K562 (cell line): ENCODE measurements around the gene QSOX2. TPM values are rescaled to one million over a fixed set of nuclear protein-coding genes. Genes with fewer than 3 reads are reported as not detected.

Experiments
- ATAC-seq: fragments of 200-7000 bp; cut with Tn5 transposase; 3 replicates; pipeline ENCODE4 v1.9.1; 2020; ENCODE audit warnings: moderate library complexity
- BruUV-seq: library from RNA; stranded (reverse); fragments of 400-500 nt; replicated peaks from 2 replicates; lab custom pipeline; 2021; lab: Mats Ljungman, UMichigan
- CTCF ChIA-PET: fragments of 300-600 bp; formaldehyde crosslinking; extraction: SDS; loops from one replicate; lab custom pipeline; 2021; ENCODE audit warnings: low intra/inter-chr PET ratio; lab: Yijun Ruan, JAX
- POLR2A ChIA-PET: fragments of 300-600, 350-650 bp; sonication (Branson Sonifier 250); formaldehyde crosslinking; extraction: SDS; loops from one replicate; lab custom pipeline; 2021; ENCODE audit warnings: antibody characterized with exemption, inconsistent platforms; lab: Yijun Ruan, JAX
- DNase-seq, 4 experiments: peaks; one replicate each; pipeline versions ENCODE4 v3.0.0 to v3.0.0-alpha.2; 2011 to 2018; ENCODE audit warnings: low spot score in 3 of 4, mixed read lengths in 3 of 4; ENCODE audit errors: extremely low read depth in 1 of 4
- FAIRE-seq: peaks from 2 replicates; lab custom pipeline; 2011; peaks lifted over from hg19 to GRCh38; lab: Jason Lieb, UNC
- H2AFZ ChIP-seq: 2 replicates; pipeline ENCODE4 v1.6.0; 2011; ENCODE audit warnings: low read depth, low read length, control low read depth, inconsistent platforms
- H3K27ac ChIP-seq: fragments of 200-600 bp; 3 replicates; pipeline ENCODE4 v1.8.0; 2011; ENCODE audit warnings: low read depth, mild to moderate bottlenecking, control low read depth, inconsistent platforms, low read length, moderate library complexity, mixed read lengths; ENCODE audit errors: extremely low read depth
- H3K27me3 ChIP-seq, 2 experiments: fragments of 300-600 bp in 1 of 2; 2 replicates in 1 of 2; 3 replicates in 1 of 2; pipeline versions ENCODE4 v1.6.0 to v1.8.0; 2011; ENCODE audit warnings: inconsistent platforms in 2 of 2, low read length in 2 of 2, mild to moderate bottlenecking in 1 of 2, mixed read lengths in 1 of 2, moderate library complexity in 1 of 2; ENCODE audit not compliant: control insufficient read depth in 2 of 2, insufficient read depth in 2 of 2
- H3K36me3 ChIP-seq: fragments of 300-600 bp; 3 replicates; pipeline ENCODE4 v1.8.0; 2011; ENCODE audit warnings: mild to moderate bottlenecking, low read length, inconsistent platforms; ENCODE audit not compliant: control insufficient read depth, insufficient read depth
- H3K4me1 ChIP-seq, 2 experiments: fragments of 200-600 bp in 1 of 2; replicated peaks in 1 of 2; 2 replicates in 1 of 2; 3 replicates in 1 of 2; pipeline versions ENCODE4 v1.5.1 to v1.8.0; 2011; ENCODE audit warnings: inconsistent platforms in 2 of 2, low read length in 2 of 2, mild to moderate bottlenecking in 1 of 2, mixed read lengths in 1 of 2, moderate library complexity in 1 of 2; ENCODE audit not compliant: control insufficient read depth in 2 of 2, insufficient read depth in 2 of 2
- H3K4me2 ChIP-seq: 2 replicates; pipeline ENCODE4 v1.6.1; 2011; ENCODE audit warnings: low read length, control low read depth, inconsistent platforms, mixed read lengths; ENCODE audit not compliant: insufficient read depth
- H3K4me3 ChIP-seq: fragments of 200-600 bp; sonication (generic), shearing (Covaris generic); 2 replicates; pipeline ENCODE4 v1.5.1; 2016; ENCODE audit warnings: control low read depth, inconsistent platforms
- H3K79me2 ChIP-seq: fragments of 200-600 bp; 3 replicates; pipeline ENCODE4 v1.8.0; 2011; ENCODE audit warnings: low read length, inconsistent platforms; ENCODE audit not compliant: control insufficient read depth, insufficient read depth
- H3K9ac ChIP-seq, 2 experiments: 2 replicates each; pipeline versions ENCODE4 v1.6.0 to v1.6.1; 2011; ENCODE audit warnings: low read depth in 2 of 2, low read length in 2 of 2, control low read depth in 1 of 2, inconsistent platforms in 1 of 2, mild to moderate bottlenecking in 1 of 2, mixed read lengths in 1 of 2; ENCODE audit not compliant: insufficient read depth in 1 of 2
- H3K9me1 ChIP-seq: one replicate; pipeline ENCODE4 v1.6.0; 2011; ENCODE audit warnings: inconsistent platforms, mild to moderate bottlenecking, low read length, moderate library complexity; ENCODE audit not compliant: control insufficient read depth, insufficient read depth
- H3K9me3 ChIP-seq: replicated peaks from 2 replicates; pipeline ENCODE4 v1.5.1; 2011; ENCODE audit warnings: low read depth, low read length, inconsistent platforms; ENCODE audit not compliant: control insufficient read depth, insufficient read depth
- H4K20me1 ChIP-seq: replicated peaks from 2 replicates; pipeline ENCODE4 v1.6.1; 2011; ENCODE audit warnings: low read length, inconsistent platforms, mixed read lengths; ENCODE audit not compliant: control insufficient read depth, insufficient read depth
- ETV5 ChIP-seq: sonication (generic); formaldehyde crosslinking; IDR thresholded peaks from 2 replicates; pipeline ENCODE4 v1.4.0; 2020; ENCODE audit warnings: low read depth, mild to moderate bottlenecking, missing genetic modification reagents
- KDM4B ChIP-seq, 2 experiments: fragments of 450-650 bp in 1 of 2; sonication (generic) in 1 of 2; IDR thresholded peaks; 2 replicates each; pipeline ENCODE4 v1.6.1; 2016 to 2017; ENCODE audit warnings: borderline replicate concordance in 2 of 2, antibody characterized with exemption in 1 of 2, low read depth in 1 of 2, mild to moderate bottlenecking in 1 of 2
- NELFE ChIP-seq: IDR thresholded peaks from 2 replicates; pipeline ENCODE4 v1.6.1; 2011; ENCODE audit warnings: mild to moderate bottlenecking; ENCODE audit not compliant: insufficient read depth, insufficient read length
- TCF7 ChIP-seq: sonication (generic); IDR thresholded peaks from 2 replicates; pipeline ENCODE4 v1.6.1; 2016; ENCODE audit warnings: antibody characterized with exemption, borderline replicate concordance
- TFAM ChIP-seq: fragments of 250-450 bp; sonication (Bioruptor Pico); conservative IDR thresholded peaks from 2 replicates; pipeline ENCODE4 v1.5.0; 2021; ENCODE audit warnings: mild to moderate bottlenecking, moderate library complexity
- UBTF ChIP-seq, 2 experiments: IDR thresholded peaks; 2 replicates each; pipeline ENCODE4 v1.6.1; 2012; ENCODE audit warnings: improper control_type of control experiment in 2 of 2, low read depth in 2 of 2, low read length in 2 of 2, borderline replicate concordance in 1 of 2
- ZNF239 ChIP-seq: fragments of 250-450 bp; sonication (Bioruptor Pico); IDR thresholded peaks from 2 replicates; pipeline ENCODE4 v1.4.0; 2020; ENCODE audit warnings: mild to moderate bottlenecking
- ZNF586 ChIP-seq: fragments of 450-650 bp; formaldehyde crosslinking; conservative IDR thresholded peaks from 2 replicates; pipeline ENCODE4 v1.4.0; 2020; ENCODE audit warnings: mild to moderate bottlenecking, moderate library complexity
- WGBS: fragments of 100-300 bp; shearing (Covaris generic); methylation state at CpG from one replicate; pipeline ENCODE4 v1.1.6; 2016; ENCODE audit warnings: low coverage, mixed read lengths; ENCODE audit not compliant: insufficient coverage; ENCODE audit errors: missing lambda C conversion rate; 5-methylcytosine and 5-hydroxymethylcytosine counted together
- in situ Hi-C: fragments of 300-500 bp; cut with MboI; formaldehyde crosslinking; loops from 4 replicates; pipeline ENCODE4 v1.15.0; 2018; ENCODE audit warnings: inconsistent platforms, mixed read lengths
- intact Hi-C: fragments of 100-400 bp; cut with micrococcal nuclease; formaldehyde crosslinking; loops from 2 replicates; pipeline ENCODE4 v1.14.2; 2022
- polyA plus RNA-seq, 8 experiments: library from polyadenylated mRNA; depleted of rRNA in 4 of 8; stranded (reverse) in 5 of 8; unstranded in 3 of 8; fragments of >200 nt; fragmentation: Nextera tagmentation in 2 of 8; fragmentation: Illumina TruSeq in 1 of 8; extraction: Ambion mirVana in 2 of 8; extraction: Trizol in 1 of 8; gene quantifications; 2 replicates each; pipeline versions ENCODE4 v1.2.1 to v1.2.3, GENCODE V29; 2011 to 2014; ENCODE audit warnings: inconsistent platforms in 1 of 8, missing spikeins in 1 of 8
- total RNA-seq, 7 experiments: library from RNA; depleted of rRNA in 6 of 7; stranded (reverse); fragments of >200 nt in 6 of 7; fragmentation: Illumina TruSeq in 2 of 7; extraction: Trizol in 2 of 7; gene quantifications; 2 replicates each; pipeline versions ENCODE4 v1.2.1 to v1.2.3, GENCODE V29; 2011 to 2021; ENCODE audit warnings: low replicate concordance in 1 of 7
- TF ChIP-seq, protein P1 (sequence below): sonication (generic); formaldehyde crosslinking; IDR thresholded peaks from 2 replicates; pipeline ENCODE4 v1.8.0; 2022; ENCODE audit warnings: missing genetic modification reagents, mild to moderate bottlenecking, moderate library complexity, borderline replicate concordance

QSOX2 gene
- total and polyA plus RNA-seq, 9 of the 15 experiments (the other 6 are each of a cell fraction or from before 2014, with no cell fraction given) = 0.51 to 23.7 (median 12.7) TPM

GRCh38 chr9:136201609-136202453 is 43.8 kb downstream of the QSOX2 start (continued):
- peak in 1 of 2 experiments; percentile 26; a peak in 1 of 4 replicates for TF ChIP-seq UBTF (IDR thresholded peaks at IDR 0.05; ENCODE audit: borderline replicate concordance in 1 of 2, low read depth in 2 of 2, low read length in 2 of 2)

DNA sequence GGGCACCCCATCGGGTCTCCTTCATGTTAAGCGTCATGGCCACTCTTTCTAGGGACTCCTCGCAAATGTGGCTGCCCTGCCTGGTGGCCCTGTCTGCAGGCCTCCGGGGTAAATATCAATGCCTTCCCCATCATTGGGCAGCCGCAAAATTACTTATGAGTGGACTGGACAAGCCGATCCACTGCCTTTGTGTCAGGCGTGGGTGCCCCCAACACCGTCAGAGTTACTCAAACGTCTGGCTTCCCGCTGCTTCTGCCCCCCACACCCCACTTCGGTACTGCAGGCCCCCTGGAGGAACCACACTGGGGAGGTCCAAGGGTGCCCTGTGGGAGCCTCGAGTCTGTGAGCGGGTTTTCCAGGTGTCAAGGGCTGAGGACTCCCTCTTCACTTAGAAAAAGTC is 44.4 kb downstream of the QSOX2 start:
- ChIA-PET CTCF (interaction anchor here (0.6 kb wide), 1 partner anchor 304 kb away, joined by 3 read pairs; no protein-coding TSS in a partner anchor), POLR2A (interaction anchor here (0.5 to 0.6 kb wide), 2 partner anchors 18 to 40 kb away, joined by 3 to 5 read pairs; no protein-coding TSS in a partner anchor)
- no peak for TF ChIP-seq TFAM (CRISPR knock-in tag)
- no peak for TF ChIP-seq TCF7
- TF ChIP-seq, protein P1, sequence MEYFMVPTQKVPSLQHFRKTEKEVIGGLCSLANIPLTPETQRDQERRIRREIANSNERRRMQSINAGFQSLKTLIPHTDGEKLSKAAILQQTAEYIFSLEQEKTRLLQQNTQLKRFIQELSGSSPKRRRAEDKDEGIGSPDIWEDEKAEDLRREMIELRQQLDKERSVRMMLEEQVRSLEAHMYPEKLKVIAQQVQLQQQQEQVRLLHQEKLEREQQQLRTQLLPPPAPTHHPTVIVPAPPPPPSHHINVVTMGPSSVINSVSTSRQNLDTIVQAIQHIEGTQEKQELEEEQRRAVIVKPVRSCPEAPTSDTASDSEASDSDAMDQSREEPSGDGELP = 0 out of 2 replicates have a peak, but pooled peaks have one; percentile 5
- no peak for TF ChIP-seq NELFE
- no peak for TF ChIP-seq ZNF239 (CRISPR knock-in tag)
- no peak for TF ChIP-seq KDM4B (IDR thresholded peaks at IDR 0.05; ENCODE audit: borderline replicate concordance in 2 of 2, low read depth in 1 of 2)
- no peak for TF ChIP-seq ZNF586 (CRISPR knock-in tag)
- TF ChIP-seq ETV5 (CRISPR knock-in tag) = no peak
- Histone ChIP-seq H3K4me2 (no peak overlapping the region), H3K79me2 (no peaks in the 10 kb centered on the region), H3K36me3 (peaks cover 9% of the 10 kb centered on the region; the same call in 2 of the 3 replicates), H3K27me3 (peaks cover 26 to 55% of the 10 kb centered on the region in 2 experiments; a peak in 4 of 5 replicates), H3K9ac (no peak overlapping the region), H3K9me3 (no peaks in the 10 kb centered on the region), H3K9me1 (peaks cover 4% of the 10 kb centered on the region), H3K27ac (no peak overlapping the region), H4K20me1 (peaks cover 13% of the 10 kb centered on the region), H3K4me1 (peaks cover 3 to 74% of the 10 kb centered on the region in 2 experiments; a peak in 3 of 5 replicates), H2AFZ (no peak overlapping the region), H3K4me3 (no peak overlapping the region)
- intact Hi-C loops = no loop called here
- FAIRE-seq = no peak
- in situ Hi-C loops = no loop called here
- no peak for DNase-seq
- ATAC-seq = no peak
- BruUV-seq = no TSS peak
- 12% methylated on average over 13 of the region's 13 CpGs for WGBS
